Sigmoid colon (tissue), 7 donors: ENCODE measurements around the gene KIRREL3. TPM values are rescaled to one million over a fixed set of nuclear protein-coding genes. Genes with fewer than 3 reads are reported as not detected.

ENCODE experiments used
- DNase-seq: peaks from one replicate; pipeline ENCODE4 v3.0.0-alpha.2; 2019
- H3K27ac ChIP-seq, 4 donors: fragments of 200-600 bp; sonication (generic); one replicate each; pipeline ENCODE4 v1.5.1; 2016 to 2019; ENCODE audit warnings: mild to moderate bottlenecking in 1 of 4
- H3K27me3 ChIP-seq, 3 donors: fragments of 200-600 bp; sonication (generic); one replicate each; pipeline ENCODE4 v1.5.1; 2019; ENCODE audit warnings: mild to moderate bottlenecking in 1 of 3
- H3K36me3 ChIP-seq, 4 donors: fragments of 200-600 bp; sonication (generic); one replicate each; pipeline ENCODE4 v1.5.1; 2016 to 2019
- H3K4me1 ChIP-seq, 4 donors: fragments of 200-600 bp; sonication (generic); one replicate each; pipeline ENCODE4 v1.5.1; 2017 to 2019
- H3K4me3 ChIP-seq, 4 donors: fragments of 200-600 bp; sonication (generic); one replicate each; pipeline ENCODE4 v1.5.1; 2017 to 2019; ENCODE audit warnings: mild to moderate bottlenecking in 2 of 4, moderate library complexity in 1 of 4
- H3K9me3 ChIP-seq, 4 donors: fragments of 200-600 bp in 3 of 4; sonication (generic) in 3 of 4; one replicate each; pipeline versions ENCODE4 v1.5.1 to v1.6.1; 2013 to 2019
- CTCF ChIP-seq, 4 experiments: fragments of 450-650 bp in 3 of 4; fragments of 200-600 bp in 1 of 4; IDR thresholded peaks; one replicate each; pipeline ENCODE4 v1.5.1; 2016 to 2019; ENCODE audit warnings: antibody characterized with exemption in 4 of 4, mild to moderate bottlenecking in 3 of 4, moderate library complexity in 2 of 4
- EP300 ChIP-seq, 4 donors: sonication (generic); formaldehyde crosslinking; IDR thresholded peaks; one replicate each; pipeline ENCODE4 v1.6.1; 2017; ENCODE audit warnings: antibody characterized with exemption in 4 of 4
- POLR2A ChIP-seq, 2 donors: fragments of 450-650 bp; IDR thresholded peaks; one replicate each; pipeline ENCODE4 v1.6.1; 2016; ENCODE audit warnings: antibody characterized with exemption in 2 of 2, mild to moderate bottlenecking in 2 of 2, moderate library complexity in 2 of 2
- POLR2AphosphoS5 ChIP-seq, 4 donors: sonication (generic); formaldehyde crosslinking; IDR thresholded peaks; one replicate each; pipeline ENCODE4 v1.6.1; 2017; ENCODE audit warnings: antibody characterized with exemption in 4 of 4
- WGBS, 2 donors: extraction: QIAGEN DNeasy Blood & Tissue Kit; methylation state at CpG; one replicate each; pipeline ENCODE4 v1.1.7; 2013; 5-methylcytosine and 5-hydroxymethylcytosine counted together
- intact Hi-C: fragments of 100-400 bp; cut with DNase I; formaldehyde crosslinking; loops from one replicate; pipeline ENCODE4 v1.15.1; 2023
- polyA plus RNA-seq, 3 donors: library from polyadenylated mRNA; stranded (reverse); fragments of 200-250 nt; gene quantifications; one replicate each; pipeline ENCODE4 v1.2.3, GENCODE V29; 2013
- total RNA-seq, 4 donors: library from RNA; depleted of rRNA; stranded (reverse); fragments of >200 nt; gene quantifications; one replicate each; pipeline ENCODE4 v1.1.0, GENCODE V29; 2016
- donor health status: healthy with polysubstance abuse.
- donor health status: Bipolar disorder and iron deficiency.
- donor health status: healthy.

The KIRREL3 gene
- total and polyA plus RNA-seq, 7 donors: under 0.01 to 3.3 (median 1.0) TPM

- H3K27ac ChIP-seq: no peak overlapping the region
- intact Hi-C loops: no loop called here
- no peak for DNase-seq
- no peak overlapping the region for H3K4me3 ChIP-seq
- H3K36me3 ChIP-seq: no peaks in the 10 kb centered on the region
- TF ChIP-seq EP300 (IDR thresholded peaks at IDR 0.05) (no peak), POLR2AphosphoS5 (IDR thresholded peaks at IDR 0.05) (no peak), POLR2A (IDR thresholded peaks at IDR 0.05) (no peak), CTCF (IDR thresholded peaks at IDR 0.05) (no peak)
- no peaks in the 10 kb centered on the region for H3K27me3 ChIP-seq
- 80 to 89% methylated on average over 2 of the region's 2 CpGs for WGBS, 2 donors
- H3K9me3 ChIP-seq: no peaks in the 10 kb centered on the region
- no peaks in the 10 kb centered on the region for H3K4me1 ChIP-seq
Measured at GRCh38 chr11:126897430-126897829, 103.1 kb downstream of the KIRREL3 start.

GRCh38 chr11:126896025-126896424 lies 104.5 kb downstream of the KIRREL3 start:
- peaks cover 0 to 11% (median 2%) of the 10 kb centered on the region in 4 donors for H3K4me1 ChIP-seq

GRCh38 chr11:126893796-126894195 lies 106.8 kb downstream of the KIRREL3 start:
- intact Hi-C loops: no loop called here
- Histone ChIP-seq H3K9me3 (no peaks in the 10 kb centered on the region), H3K36me3 (no peaks in the 10 kb centered on the region), H3K27ac (no peak overlapping the region), H3K4me1 (peaks cover 0 to 11% (median 2%) of the 10 kb centered on the region in 4 donors), H3K27me3 (no peaks in the 10 kb centered on the region), H3K4me3 (no peak overlapping the region)
- no peak for DNase-seq
- WGBS, 2 donors: 35 to 72% methylated on average over 5 of the region's 5 CpGs
- TF ChIP-seq POLR2AphosphoS5 (IDR thresholded peaks at IDR 0.05): no peak

More at GRCh38 chr11:126896025-126896424, 104.5 kb downstream of the KIRREL3 start:
- no peak for TF ChIP-seq POLR2A (IDR thresholded peaks at IDR 0.05)
- TF ChIP-seq POLR2AphosphoS5 (IDR thresholded peaks at IDR 0.05): no peak
- no peak for TF ChIP-seq CTCF (IDR thresholded peaks at IDR 0.05)
- TF ChIP-seq EP300 (IDR thresholded peaks at IDR 0.05): no peak
- H3K9me3 ChIP-seq: no peaks in the 10 kb centered on the region
- H3K27ac ChIP-seq: no peak overlapping the region
- intact Hi-C loops: no loop called here
- no peaks in the 10 kb centered on the region for H3K36me3 ChIP-seq
- DNase-seq: no peak
- no peak overlapping the region for H3K4me3 ChIP-seq
- no peaks in the 10 kb centered on the region for H3K27me3 ChIP-seq

- H3K36me3 ChIP-seq: no peaks in the 10 kb centered on the region
- H3K9me3 ChIP-seq: no peaks in the 10 kb centered on the region
- TF ChIP-seq CTCF (IDR thresholded peaks at IDR 0.05): no peak
- no peak for TF ChIP-seq POLR2A (IDR thresholded peaks at IDR 0.05)
- TF ChIP-seq EP300 (IDR thresholded peaks at IDR 0.05): no peak
- TF ChIP-seq POLR2AphosphoS5 (IDR thresholded peaks at IDR 0.05): no peak
- no peaks in the 10 kb centered on the region for H3K27me3 ChIP-seq
- no peak overlapping the region for H3K4me3 ChIP-seq
- WGBS, 2 donors: 78 to 87% methylated on average over 9 of the region's 9 CpGs
- peaks cover 0 to 11% (median 2%) of the 10 kb centered on the region in 4 donors for H3K4me1 ChIP-seq
- H3K27ac ChIP-seq: no peak overlapping the region
- DNase-seq: no peak
- intact Hi-C loops: no loop called here
Measured at GRCh38 chr11:126892756-126893155, 107.8 kb downstream of the KIRREL3 start.

GRCh38 chr11:126891556-126892217 lies 108.9 kb downstream of the KIRREL3 start:
- H3K4me3 ChIP-seq: no peak overlapping the region
- no peaks in the 10 kb centered on the region for H3K36me3 ChIP-seq
- 60 to 72% methylated on average over 4 of the region's 4 CpGs for WGBS, 2 donors
- DNase-seq: no peak
- no peak overlapping the region for H3K27ac ChIP-seq
- H3K4me1 ChIP-seq: peaks cover 0 to 11% (median 2%) of the 10 kb centered on the region in 4 donors
- no peaks in the 10 kb centered on the region for H3K9me3 ChIP-seq
- intact Hi-C loops: no loop called here
- H3K27me3 ChIP-seq: no peaks in the 10 kb centered on the region
- no peak for TF ChIP-seq POLR2AphosphoS5 (IDR thresholded peaks at IDR 0.05)
- TF ChIP-seq CTCF (IDR thresholded peaks at IDR 0.05): no peak
- TF ChIP-seq EP300 (IDR thresholded peaks at IDR 0.05): no peak
- no peak for TF ChIP-seq POLR2A (IDR thresholded peaks at IDR 0.05)
